ENCODE measurements around the gene DAPK2.
"Not testable (repeated sequence)": the region's sequence is repeated elsewhere in the genome, so short reads cannot be mapped to it uniquely, and the experiment has no call there.

The DAPK2 gene

DNA sequence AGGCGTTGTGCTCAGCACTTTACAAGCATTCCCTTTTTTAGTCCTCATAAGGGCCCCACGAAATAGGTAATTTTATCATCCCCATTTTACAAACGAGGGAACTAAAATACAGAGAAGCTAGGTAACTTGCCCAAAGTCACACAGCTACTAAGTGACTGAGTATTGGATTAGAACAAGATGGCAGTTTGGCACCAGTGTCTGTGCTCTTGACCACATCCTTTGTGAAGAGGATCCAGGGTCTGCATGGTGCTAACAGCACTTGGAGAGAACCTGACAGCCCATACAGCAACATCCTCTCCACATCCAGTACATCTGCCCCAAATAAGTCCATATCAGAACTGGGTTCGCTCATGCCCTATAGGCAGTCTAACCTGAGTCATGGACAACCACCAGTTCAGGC lies 21.8 kb upstream of the DAPK2 start:
- TF ChIP-seq, protein P1, sequence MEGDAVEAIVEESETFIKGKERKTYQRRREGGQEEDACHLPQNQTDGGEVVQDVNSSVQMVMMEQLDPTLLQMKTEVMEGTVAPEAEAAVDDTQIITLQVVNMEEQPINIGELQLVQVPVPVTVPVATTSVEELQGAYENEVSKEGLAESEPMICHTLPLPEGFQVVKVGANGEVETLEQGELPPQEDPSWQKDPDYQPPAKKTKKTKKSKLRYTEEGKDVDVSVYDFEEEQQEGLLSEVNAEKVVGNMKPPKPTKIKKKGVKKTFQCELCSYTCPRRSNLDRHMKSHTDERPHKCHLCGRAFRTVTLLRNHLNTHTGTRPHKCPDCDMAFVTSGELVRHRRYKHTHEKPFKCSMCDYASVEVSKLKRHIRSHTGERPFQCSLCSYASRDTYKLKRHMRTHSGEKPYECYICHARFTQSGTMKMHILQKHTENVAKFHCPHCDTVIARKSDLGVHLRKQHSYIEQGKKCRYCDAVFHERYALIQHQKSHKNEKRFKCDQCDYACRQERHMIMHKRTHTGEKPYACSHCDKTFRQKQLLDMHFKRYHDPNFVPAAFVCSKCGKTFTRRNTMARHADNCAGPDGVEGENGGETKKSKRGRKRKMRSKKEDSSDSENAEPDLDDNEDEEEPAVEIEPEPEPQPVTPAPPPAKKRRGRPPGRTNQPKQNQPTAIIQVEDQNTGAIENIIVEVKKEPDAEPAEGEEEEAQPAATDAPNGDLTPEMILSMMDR (IDR thresholded peaks at IDR 0.05; ENCODE audit: low read length, missing control alignments), result no peak
- H3K4me3 ChIP-seq (replicated peaks; ENCODE audit: low read depth, low read length), result no peak overlapping the region
- DNase-seq (ENCODE audit: low read depth), result no peak

DNA sequence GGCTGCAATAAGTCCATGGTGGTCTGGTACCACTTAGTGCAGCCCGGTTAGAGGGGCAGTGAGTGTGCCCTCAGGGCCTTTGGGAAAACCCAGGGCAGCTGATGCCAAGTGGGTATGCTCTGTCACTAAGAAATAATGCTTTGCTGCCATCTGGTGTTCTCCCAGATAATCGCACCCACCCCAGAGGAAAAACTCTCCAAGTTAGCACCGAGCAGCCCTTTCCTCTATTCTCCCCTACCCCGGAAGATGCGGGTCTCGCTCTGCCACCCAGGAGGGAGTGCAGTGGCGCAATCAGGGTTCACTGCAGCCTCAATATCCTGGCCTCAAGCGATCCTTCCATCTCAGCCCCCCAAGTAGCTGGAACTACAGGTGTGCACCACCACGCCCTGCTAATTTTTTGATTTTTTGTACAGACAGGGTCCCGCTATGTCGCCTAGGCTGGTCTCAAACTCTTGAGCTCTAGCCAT lies 21.3 kb upstream of the DAPK2 start:
- TF ChIP-seq, protein P1 (IDR thresholded peaks at IDR 0.05; ENCODE audit: low read length, missing control alignments), result peak; percentile 73
- peak; percentile 69 for DNase-seq (ENCODE audit: low read depth)
- no peak overlapping the region for H3K4me3 ChIP-seq (replicated peaks; ENCODE audit: low read depth, low read length)

DNA sequence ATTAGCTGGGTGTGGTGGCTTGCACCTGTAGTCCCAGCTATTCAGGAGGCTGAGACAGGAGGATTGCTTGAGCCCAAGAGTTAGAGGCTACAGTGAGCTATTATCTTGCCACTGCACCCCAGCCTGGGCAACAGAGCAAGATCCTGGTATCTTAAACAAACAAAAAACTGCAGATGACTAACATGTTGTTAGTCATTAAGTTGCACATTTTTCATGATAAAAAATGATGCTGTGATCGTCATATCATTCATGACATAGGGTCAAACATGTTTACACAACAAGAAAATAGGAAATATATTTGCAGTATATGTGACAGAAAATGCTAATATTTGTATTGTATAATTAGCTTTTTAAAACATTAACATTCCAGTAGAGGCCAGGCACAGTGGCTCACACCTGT lies 20.2 kb upstream of the DAPK2 start:
- TF ChIP-seq, protein P1 (IDR thresholded peaks at IDR 0.05; ENCODE audit: low read length, missing control alignments), result no peak
- no peak for DNase-seq (ENCODE audit: low read depth)
- H3K4me3 ChIP-seq (replicated peaks; ENCODE audit: low read depth, low read length), result no peak overlapping the region

DNA sequence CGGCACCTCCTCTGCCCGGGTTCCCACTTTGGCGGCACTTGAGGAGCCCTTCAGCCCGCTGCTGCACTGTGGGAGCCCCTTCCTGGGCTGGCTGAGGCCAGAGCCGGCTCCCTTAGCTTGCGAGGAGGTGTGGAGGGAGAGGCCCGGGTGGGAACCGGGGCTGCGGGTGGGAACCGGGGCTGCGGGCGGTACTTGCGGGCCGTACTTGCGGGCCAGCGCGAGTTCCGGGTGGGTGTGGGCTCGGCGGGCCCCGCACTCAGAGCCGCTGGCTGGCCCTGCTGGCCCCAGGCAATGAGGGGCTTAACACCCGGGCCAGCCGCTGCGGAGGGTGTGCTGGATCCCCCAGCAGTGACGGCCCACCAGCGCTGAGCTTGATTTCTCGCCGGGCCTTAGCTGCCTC lies 14.4 kb upstream of the DAPK2 start:
- TF ChIP-seq, protein P1 (IDR thresholded peaks at IDR 0.05; ENCODE audit: low read length, missing control alignments), result no peak
- H3K4me3 ChIP-seq (replicated peaks; ENCODE audit: low read depth, low read length), result no peak overlapping the region
- DNase-seq (ENCODE audit: low read depth), result no peak

DNA sequence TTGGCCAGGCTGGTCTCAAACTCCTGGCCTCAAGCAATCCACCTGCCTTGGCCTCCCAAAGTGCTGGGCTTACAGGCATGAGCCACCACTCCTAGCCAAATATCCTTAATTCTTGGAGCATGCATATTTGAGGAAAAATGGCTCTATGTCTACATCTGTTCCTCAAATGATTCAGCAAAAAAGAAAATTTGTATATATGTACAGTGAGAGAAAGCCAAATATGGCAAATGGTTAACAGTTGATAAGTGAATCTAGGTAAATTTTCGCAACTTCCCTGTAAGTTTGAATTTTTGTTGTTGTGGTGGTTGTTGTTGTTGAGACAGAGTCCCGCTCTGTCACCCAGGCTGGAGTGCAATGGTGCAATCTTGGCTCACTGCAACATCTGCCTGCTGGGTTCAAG lies 12.8 kb upstream of the DAPK2 start:
- H3K4me3 ChIP-seq (replicated peaks; ENCODE audit: low read depth, low read length); DNase-seq (ENCODE audit: low read depth): not testable (repeated sequence)

DNA sequence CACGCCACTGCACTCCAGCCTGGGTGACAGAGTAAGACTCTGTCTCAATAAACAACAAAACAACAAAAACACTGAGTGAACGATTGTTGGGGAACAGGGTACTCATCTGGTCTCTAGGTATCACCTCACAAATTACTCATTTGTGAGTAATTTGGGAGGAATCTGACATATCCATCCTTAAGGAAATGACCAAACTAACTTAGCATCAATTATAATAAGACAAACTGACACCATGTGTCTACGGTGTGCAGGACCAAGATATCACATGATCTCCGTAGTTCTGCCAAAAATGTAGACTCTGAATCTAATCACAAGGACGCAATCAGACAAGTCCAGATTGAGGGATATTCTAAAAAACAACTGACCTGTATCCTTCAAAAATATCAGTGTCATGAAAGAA lies 12.0 kb upstream of the DAPK2 start:
- TF ChIP-seq, protein P1 (IDR thresholded peaks at IDR 0.05; ENCODE audit: low read length, missing control alignments), result no peak
- DNase-seq (ENCODE audit: low read depth), result no peak

DNA sequence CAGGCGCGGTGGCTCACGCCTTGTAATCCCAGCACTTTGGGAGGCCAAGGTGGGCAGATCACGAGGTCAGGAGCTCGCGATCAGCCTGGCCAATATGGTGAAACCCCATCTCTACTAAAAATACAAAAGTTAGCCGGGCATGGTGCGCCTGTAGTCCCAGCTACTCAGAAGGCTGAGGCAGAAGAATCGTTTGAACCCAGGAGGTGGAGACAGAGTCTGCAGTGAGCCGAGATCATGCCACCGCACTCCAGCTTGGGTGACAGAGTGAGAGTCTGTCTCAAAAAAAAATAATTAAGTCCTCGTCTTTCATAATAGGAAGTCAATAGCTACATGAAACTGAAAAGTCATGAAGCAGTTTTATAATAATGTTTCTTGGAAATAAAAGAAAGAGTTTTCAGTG lies 7.4 kb upstream of the DAPK2 start:
- not testable (repeated sequence) for DNase-seq (ENCODE audit: low read depth); H3K4me3 ChIP-seq (replicated peaks; ENCODE audit: low read depth, low read length)

More for the DNA sequence above, 12.0 kb upstream of the DAPK2 start:
- H3K4me3 ChIP-seq (replicated peaks; ENCODE audit: low read depth, low read length), result no peak overlapping the region

DNA sequence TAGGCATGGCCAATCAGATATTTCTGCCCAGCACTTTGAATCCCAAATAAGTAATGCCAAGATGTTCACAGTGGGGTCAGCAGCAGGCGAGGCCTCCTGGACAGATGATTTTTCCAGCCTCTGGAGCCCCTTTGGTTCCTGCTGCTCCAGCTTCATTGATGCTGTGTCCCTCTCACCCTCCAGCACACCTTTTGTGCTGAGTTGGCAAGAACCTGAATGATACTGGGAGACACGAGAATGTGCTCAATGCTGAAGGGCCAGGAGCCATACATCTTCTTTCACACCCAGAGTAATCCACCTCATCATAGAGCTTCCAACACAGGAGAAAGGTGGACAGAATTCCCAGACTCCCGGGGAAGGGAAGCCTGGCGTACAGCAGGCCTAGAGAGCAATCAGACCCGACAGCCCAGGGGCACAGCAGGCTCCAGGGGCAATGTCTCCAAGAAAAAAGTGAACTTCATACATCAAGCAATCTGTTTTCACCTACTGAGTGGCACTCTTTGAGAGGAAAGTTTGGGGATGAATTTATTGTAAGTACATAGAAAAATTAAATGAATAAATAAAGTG lies 6.7 kb upstream of the DAPK2 start:
- TF ChIP-seq, protein P1 (IDR thresholded peaks at IDR 0.05; ENCODE audit: low read length, missing control alignments), result no peak
- no peak for DNase-seq (ENCODE audit: low read depth)
- H3K4me3 ChIP-seq (replicated peaks; ENCODE audit: low read depth, low read length), result no peak overlapping the region
